MG63 (cell line): ENCODE measurements around the gene SPAG9. TPM values are rescaled to one million over a fixed set of nuclear protein-coding genes. Genes with fewer than 3 reads are reported as not detected.
A peak's percentile ranks its signal among the peaks of the same experiment; 100 is the strongest.
"Not testable (repeated sequence)": the region's sequence is repeated elsewhere in the genome, so short reads cannot be mapped to it uniquely, and the experiment has no call there.

Experiments
- DNase-seq: peaks from one replicate; pipeline ENCODE4 v3.0.0-alpha.2; 2020
- H3K27me3 ChIP-seq: fragments of 250-450 bp; sonication (Bioruptor Pico); 2 replicates; pipeline ENCODE4 v1.5.1; 2020; ENCODE audit warnings: mild to moderate bottlenecking, moderate library complexity
- H3K36me3 ChIP-seq: fragments of 250-450 bp; sonication (Bioruptor Pico); 2 replicates; pipeline ENCODE4 v1.5.1; 2020; ENCODE audit warnings: mild to moderate bottlenecking, moderate library complexity
- H3K4me3 ChIP-seq: fragments of 250-450 bp; sonication (Bioruptor Pico); 2 replicates; pipeline ENCODE4 v1.5.1; 2020; ENCODE audit warnings: mild to moderate bottlenecking, moderate library complexity
- H3K9me3 ChIP-seq: fragments of 250-450 bp; sonication (Bioruptor Pico); 2 replicates; pipeline ENCODE4 v1.5.1; 2020; ENCODE audit warnings: mild to moderate bottlenecking, moderate library complexity
- total RNA-seq: library from RNA; depleted of rRNA; stranded (reverse); fragments of >200 nt; shearing (Covaris generic); gene quantifications from 2 replicates; pipeline ENCODE4 v1.2.3, GENCODE V29; 2014; ENCODE audit warnings: low replicate concordance

Gene SPAG9
- total RNA-seq, 1 experiment from 2014 or later = 53.8 TPM

DNA sequence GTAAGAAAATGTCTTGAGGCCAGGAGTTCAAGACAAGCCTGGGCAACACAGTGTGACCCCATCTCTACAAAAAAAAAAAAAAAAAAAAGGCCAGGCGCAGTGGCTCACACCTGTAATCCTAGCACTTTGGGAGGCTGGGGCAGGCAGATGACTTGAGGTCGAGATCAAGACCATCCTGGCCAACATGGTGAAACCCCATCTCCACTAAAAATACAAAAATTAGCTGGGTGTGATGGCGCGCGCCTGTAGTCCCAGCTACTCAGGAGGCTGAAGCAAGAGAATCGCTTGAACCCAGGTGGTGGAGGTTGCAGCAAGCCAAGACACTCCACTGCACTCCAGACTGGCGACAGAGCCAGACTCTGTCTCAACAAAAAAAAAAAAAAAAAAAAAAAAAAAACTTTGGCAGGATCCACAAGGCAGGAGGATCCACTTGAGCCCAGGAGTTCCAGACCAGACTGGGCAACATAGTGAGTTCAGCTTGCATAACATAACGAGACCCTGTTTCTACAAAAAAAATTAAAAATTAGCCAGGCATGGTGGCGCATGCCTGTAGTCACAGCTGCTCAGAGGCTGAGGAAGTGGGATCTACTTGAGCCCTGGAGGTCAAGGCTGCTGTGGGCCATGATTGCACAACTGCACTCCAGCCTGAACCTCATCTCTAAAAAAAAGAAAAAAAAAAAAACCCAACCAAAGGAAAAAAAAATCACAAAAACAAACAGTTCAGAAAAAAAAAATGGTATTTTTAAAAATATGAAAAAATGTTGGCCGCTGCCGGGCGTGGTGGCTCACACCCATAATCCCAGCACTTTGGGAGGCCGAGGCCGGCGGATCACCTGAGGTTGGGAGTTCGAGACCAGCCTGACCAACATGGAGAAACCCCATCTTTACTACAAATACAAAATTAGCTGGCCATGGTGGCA, 8.1 kb downstream of the SPAG9 start:
- not testable (repeated sequence) for H3K9me3 ChIP-seq, H3K36me3 ChIP-seq, H3K4me3 ChIP-seq, H3K27me3 ChIP-seq
- peak; percentile 23 for DNase-seq

DNA sequence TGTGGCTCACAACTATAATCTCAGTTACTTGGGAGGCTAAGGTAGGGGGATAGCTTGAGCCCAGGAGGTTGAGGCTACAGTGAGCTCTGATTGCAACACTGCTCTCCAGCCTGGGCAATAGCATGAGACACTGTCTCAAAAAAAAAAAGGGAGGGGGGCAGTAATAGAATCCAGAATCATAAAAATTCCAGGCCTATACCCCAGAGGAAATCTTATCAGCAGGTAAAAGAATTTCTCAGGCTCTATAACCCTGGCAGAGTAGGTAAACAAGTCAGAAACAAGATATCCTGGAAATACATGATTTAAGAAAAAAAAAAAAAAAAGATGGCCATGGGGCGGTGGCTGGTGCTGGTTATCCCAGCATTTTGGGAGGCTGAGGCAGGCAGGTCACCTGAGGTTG, 12.9 kb downstream of the SPAG9 start:
- peaks cover 8% of the 10 kb centered on the region for H3K36me3 ChIP-seq
- DNase-seq = no peak
- no peak overlapping the region for H3K4me3 ChIP-seq
- H3K27me3 ChIP-seq = no peaks in the 10 kb centered on the region
- no peaks in the 10 kb centered on the region for H3K9me3 ChIP-seq

DNA sequence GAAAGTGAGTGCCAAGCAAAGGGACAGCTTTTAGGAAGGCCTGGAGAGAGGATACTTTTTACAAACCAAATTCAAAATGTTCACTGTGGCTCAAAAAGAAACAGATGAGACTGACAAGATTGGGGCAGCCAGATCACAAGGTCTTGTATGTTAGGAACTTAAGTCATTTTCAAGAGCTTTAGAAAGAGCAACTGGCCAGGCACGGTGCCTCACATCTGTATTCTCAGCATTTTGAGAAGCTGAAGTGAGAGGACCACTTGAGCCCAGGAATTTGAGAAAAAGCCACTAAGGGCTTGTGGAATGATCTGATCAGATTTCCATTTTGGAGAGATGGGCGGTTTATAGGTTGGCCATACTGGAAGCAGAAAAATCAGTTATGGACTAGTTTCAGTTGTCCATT, 17.2 kb downstream of the SPAG9 start:
- H3K36me3 ChIP-seq = peaks cover 12% of the 10 kb centered on the region
- H3K9me3 ChIP-seq = no peaks in the 10 kb centered on the region
- H3K27me3 ChIP-seq = no peaks in the 10 kb centered on the region
- H3K4me3 ChIP-seq = no peak overlapping the region
- DNase-seq = no peak

GRCh38 chr17:51103050-51103449, 17.6 kb downstream of the SPAG9 start:
- no peak for DNase-seq
- no peaks in the 10 kb centered on the region for H3K9me3 ChIP-seq
- no peak overlapping the region for H3K4me3 ChIP-seq
- H3K27me3 ChIP-seq = no peaks in the 10 kb centered on the region
- peaks cover 12% of the 10 kb centered on the region for H3K36me3 ChIP-seq

GRCh38 chr17:51097708-51098446, 22.8 kb downstream of the SPAG9 start:
- Histone ChIP-seq H3K9me3 (no peaks in the 10 kb centered on the region), H3K27me3 (no peaks in the 10 kb centered on the region), H3K4me3 (no peak overlapping the region), H3K36me3 (peaks cover 6% of the 10 kb centered on the region)
- no peak for DNase-seq

DNA sequence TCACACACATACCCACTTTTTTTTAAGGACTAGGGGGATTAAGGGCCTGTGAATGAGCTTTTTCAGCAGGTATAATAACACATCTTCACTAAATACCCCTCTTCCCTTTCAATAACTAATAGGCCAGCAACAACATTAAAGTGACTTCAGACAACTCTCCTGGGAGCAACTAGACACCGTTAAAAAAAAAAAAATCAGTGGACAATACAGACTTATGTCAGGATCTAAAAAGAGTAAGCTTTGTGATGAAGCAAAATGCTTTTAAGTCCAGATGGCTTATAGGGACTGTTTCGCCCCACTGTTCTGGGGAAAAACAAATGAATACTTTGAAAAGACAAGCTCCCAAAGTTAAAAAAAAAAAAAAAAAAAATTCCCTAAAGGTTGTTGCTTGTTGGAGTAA, 29.0 kb downstream of the SPAG9 start:
- no peak overlapping the region for H3K4me3 ChIP-seq
- no peaks in the 10 kb centered on the region for H3K9me3 ChIP-seq
- H3K36me3 ChIP-seq = no peaks in the 10 kb centered on the region; the same call in 1 of the 2 replicates
- no peaks in the 10 kb centered on the region for H3K27me3 ChIP-seq
- no peak for DNase-seq

GRCh38 chr17:51088868-51089267, 31.8 kb downstream of the SPAG9 start:
- not testable (repeated sequence) for DNase-seq, H3K4me3 ChIP-seq, H3K27me3 ChIP-seq, H3K9me3 ChIP-seq, H3K36me3 ChIP-seq

GRCh38 chr17:51088287-51088686, 32.4 kb downstream of the SPAG9 start:
- DNase-seq = no peak
- H3K27me3 ChIP-seq = no peaks in the 10 kb centered on the region
- no peaks in the 10 kb centered on the region for H3K9me3 ChIP-seq
- no peak overlapping the region for H3K4me3 ChIP-seq
- no peaks in the 10 kb centered on the region; the same call in 1 of the 2 replicates for H3K36me3 ChIP-seq

DNA sequence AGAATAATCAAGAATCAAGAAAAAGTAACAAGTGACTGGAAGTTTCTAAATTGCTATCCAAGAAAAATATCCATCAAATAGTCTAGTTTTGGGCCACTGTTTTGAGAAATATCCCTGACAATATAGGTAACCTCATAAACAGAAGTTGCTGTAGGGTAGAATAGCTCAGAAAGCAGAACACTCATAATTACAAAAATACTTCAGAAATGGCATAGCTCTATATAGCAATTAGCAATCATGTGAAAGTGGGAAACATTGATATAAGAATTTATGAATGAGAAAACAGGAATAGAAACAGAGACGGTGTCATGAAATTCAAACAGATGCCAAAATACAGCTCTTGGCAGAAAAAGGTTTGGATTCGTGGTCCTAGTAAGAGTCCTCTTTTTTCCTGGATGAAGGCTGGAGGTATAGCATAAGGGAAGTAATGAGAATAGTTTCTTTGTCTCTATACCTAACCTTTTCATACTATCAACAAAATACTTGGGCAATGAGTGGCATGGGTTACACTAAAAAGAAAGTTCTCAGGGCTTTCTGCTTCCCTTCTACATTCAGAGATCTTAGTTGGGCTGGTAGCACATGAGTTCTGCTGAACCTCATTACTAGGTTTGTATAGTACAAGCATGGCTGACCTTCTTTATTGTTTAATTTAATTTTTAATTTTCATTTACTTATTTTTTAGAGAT, 33.5 kb downstream of the SPAG9 start:
- H3K27me3 ChIP-seq = no peaks in the 10 kb centered on the region
- H3K4me3 ChIP-seq = no peak overlapping the region
- no peak for DNase-seq
- no peaks in the 10 kb centered on the region for H3K9me3 ChIP-seq
- H3K36me3 ChIP-seq = no peaks in the 10 kb centered on the region

- Histone ChIP-seq H3K36me3 (no peaks in the 10 kb centered on the region), H3K9me3 (no peaks in the 10 kb centered on the region), H3K27me3 (no peaks in the 10 kb centered on the region), H3K4me3 (peak overlapping the region; percentile 10)
- no peak for DNase-seq
These were observed 35.4 kb downstream of the SPAG9 start for GRCh38 chr17:51085150-51085805.

GRCh38 chr17:51083981-51084380, 36.7 kb downstream of the SPAG9 start:
- DNase-seq = no peak
- peaks cover 5% of the 10 kb centered on the region for H3K36me3 ChIP-seq
- H3K27me3 ChIP-seq = no peaks in the 10 kb centered on the region
- no peaks in the 10 kb centered on the region for H3K9me3 ChIP-seq
- H3K4me3 ChIP-seq = no peak overlapping the region

- not testable (repeated sequence) for H3K27me3 ChIP-seq, H3K4me3 ChIP-seq
These were observed 37.3 kb downstream of the SPAG9 start for GRCh38 chr17:51083364-51083763.

DNA sequence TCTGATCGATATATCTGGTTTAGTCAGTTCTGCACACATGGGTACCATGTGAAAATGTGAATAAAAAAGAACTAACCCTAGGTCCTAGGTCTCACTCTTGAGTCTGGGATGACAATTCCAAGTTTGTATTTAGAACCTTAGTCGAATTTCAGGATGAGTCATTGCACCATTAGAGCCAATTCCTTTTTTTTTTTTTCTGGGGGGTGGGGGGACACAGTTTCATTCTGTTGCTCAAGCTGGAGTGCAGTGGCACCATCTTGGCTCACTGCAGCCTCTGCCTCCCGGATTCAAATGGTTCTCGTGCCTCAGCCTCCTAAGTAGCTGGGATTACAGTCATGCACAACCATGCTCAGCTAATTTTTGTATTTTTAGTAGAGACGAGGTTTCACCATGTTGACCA, 41.6 kb downstream of the SPAG9 start:
- no peak overlapping the region for H3K4me3 ChIP-seq
- DNase-seq = no peak
- H3K27me3 ChIP-seq = no peaks in the 10 kb centered on the region
- no peaks in the 10 kb centered on the region for H3K9me3 ChIP-seq
- peaks cover 24% of the 10 kb centered on the region for H3K36me3 ChIP-seq

More at GRCh38 chr17:51083364-51083763, 37.3 kb downstream of the SPAG9 start:
- H3K36me3 ChIP-seq, DNase-seq, H3K9me3 ChIP-seq: not testable (repeated sequence)

DNA sequence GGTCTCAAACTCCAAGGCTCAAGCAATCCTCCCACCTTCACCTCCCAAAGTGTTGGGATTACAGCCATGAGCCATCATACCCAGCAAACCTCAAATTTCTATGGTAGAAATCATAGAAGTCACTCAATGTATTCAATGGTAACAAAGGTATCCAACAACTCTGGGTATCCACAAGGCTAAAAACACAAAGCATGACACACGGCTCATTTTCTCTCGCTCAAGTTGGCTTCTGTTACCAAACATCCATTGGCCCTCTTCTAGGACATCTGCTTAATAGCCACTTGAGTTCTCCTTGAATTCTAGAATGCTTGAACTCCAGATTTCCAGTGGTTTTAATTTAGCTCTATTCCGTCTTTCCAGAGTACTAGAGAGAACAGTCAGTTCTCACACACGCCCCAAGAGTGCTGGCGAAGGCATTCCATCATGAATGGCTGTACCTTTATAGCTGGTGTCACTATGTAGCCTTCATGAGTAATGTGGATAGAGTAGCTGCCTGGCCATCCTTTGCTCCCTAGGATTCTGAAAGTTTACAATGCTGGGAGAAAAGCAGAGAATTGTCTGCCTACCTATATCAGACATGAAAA, 42.6 kb downstream of the SPAG9 start:
- H3K9me3 ChIP-seq = no peaks in the 10 kb centered on the region
- H3K4me3 ChIP-seq = no peak overlapping the region
- no peak for DNase-seq
- H3K27me3 ChIP-seq = no peaks in the 10 kb centered on the region
- peaks cover 24% of the 10 kb centered on the region for H3K36me3 ChIP-seq

DNA sequence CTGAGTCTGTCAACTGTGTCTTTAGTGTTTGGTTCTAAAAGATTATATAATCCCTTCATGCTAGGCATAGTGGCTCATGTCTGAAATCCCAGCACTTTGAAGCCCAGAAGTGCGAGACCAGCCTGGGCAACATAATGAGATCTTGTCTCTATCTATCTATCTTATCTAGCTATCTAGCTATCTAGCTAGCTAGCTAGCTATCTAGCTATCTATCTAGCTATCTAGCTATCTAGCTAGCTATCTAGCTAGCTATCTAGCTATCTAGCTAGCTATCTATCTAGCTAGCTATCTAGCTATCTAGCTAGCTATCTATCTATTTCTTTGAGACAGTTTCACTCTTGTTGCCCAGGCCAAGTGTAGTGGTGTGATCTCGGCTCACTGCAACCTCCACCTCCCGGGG, 43.8 kb downstream of the SPAG9 start:
- Histone ChIP-seq H3K9me3 (no peaks in the 10 kb centered on the region), H3K4me3 (no peak overlapping the region), H3K36me3 (peaks cover 24% of the 10 kb centered on the region), H3K27me3 (no peaks in the 10 kb centered on the region)
- DNase-seq = no peak

DNA sequence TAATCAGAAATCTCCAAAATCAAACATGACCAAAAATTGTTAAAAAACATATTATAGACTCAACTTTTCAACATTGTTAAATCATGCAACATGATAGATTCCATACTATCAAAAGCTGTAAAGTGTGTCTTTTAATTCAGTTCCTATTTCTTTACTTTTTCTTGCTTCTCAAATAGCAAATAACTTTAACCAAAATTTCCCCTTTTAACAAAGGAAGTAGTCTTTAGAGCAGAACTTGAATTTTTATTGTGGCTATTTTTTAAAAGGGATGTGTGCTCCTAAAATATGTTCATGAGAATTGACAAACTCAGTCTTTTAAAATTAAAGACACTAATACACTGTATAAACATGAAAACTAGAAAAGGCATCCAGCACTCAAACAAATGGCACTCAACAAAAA, 49.1 kb downstream of the SPAG9 start:
- Histone ChIP-seq H3K27me3 (no peaks in the 10 kb centered on the region), H3K36me3 (peaks cover 6% of the 10 kb centered on the region), H3K9me3 (no peaks in the 10 kb centered on the region), H3K4me3 (no peak overlapping the region)
- DNase-seq = no peak
